Stimulated activated CD8-positive, alpha-beta memory T cell treated with anti-CD3 and anti-CD28 coated beads, Interleukin-12 subunit alpha, Interleukin-12 subunit beta, amount 100 ng/mL, for 1 hour (primary cell): ENCODE measurements around the gene BCAP31.
"Not testable (repeated sequence)": the region's sequence is repeated elsewhere in the genome, so short reads cannot be mapped to it uniquely, and the experiment has no call there.

Source experiments
- DNase-seq: peaks from one replicate; pipeline ENCODE4 v3.0.0-alpha.2; 2020; ENCODE audit warnings: low read depth

BCAP31 gene

DNA sequence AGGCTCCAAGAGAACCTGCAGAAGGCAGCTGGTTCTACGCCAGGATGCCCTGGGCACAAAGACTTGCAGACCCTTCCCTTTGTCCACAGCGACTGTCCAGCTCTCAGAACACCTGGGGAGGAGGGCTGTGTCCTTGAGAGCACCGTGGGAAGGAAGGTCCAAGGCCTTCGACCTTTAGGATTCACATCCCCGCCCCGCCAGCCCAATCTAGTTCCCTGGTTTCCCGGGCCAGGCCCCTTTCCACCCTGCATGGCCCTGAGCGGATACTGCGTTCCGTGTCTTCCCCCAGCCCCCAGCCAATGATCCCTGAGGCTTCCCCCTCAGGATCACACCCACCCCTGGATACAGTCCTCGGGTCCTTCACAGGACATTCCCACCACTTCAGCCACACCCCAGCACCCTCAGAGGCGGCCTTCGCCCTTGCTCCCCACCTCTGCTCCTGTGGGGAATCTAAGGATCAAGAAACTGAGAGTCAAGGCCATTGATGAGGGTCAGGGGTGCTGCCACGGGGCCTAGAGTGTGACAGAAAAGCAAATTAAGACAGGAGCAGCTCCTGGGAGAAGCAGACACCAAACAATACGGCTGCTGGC lies 9.6 kb upstream of the BCAP31 start:
- no peak for DNase-seq

DNA sequence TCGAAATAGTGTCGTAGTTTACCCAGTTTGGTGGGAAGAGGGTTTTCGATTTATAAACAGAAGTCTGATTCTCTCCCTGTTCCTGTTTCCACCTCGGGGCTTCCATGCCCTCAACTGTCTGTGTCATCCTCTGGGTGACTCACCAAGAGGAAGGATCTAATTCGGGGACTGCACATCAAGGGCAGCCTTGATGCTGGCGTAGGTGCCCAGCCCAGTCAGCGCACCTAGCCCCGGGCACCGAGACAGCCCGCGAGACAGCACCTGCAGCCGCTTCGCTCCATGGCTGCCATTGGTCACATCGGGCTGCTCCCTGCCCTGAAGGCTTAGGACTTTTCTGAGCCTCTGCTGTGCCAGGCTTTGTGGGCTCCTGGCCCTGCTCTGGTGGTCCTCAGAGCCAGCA lies 8.2 kb upstream of the BCAP31 start:
- no peak for DNase-seq

DNA sequence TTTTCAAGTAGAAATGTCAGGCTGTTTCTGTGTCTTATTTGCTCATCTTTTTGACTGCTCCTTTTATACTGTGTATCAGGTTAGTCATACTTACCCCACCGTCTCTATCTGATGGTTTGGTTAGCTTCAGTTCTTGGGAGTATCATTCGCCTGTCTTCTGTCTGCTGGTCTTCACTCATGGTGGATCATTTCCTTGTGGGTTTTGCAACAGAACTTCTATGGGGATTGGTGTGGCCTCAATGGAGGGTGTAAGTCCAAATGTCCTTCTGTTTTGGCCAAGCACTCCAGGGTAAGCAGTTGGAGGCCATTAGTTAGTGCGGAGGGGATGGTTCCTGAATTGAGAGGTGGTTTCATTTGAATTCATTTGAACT lies 7.6 kb upstream of the BCAP31 start:
- DNase-seq = no peak

DNA sequence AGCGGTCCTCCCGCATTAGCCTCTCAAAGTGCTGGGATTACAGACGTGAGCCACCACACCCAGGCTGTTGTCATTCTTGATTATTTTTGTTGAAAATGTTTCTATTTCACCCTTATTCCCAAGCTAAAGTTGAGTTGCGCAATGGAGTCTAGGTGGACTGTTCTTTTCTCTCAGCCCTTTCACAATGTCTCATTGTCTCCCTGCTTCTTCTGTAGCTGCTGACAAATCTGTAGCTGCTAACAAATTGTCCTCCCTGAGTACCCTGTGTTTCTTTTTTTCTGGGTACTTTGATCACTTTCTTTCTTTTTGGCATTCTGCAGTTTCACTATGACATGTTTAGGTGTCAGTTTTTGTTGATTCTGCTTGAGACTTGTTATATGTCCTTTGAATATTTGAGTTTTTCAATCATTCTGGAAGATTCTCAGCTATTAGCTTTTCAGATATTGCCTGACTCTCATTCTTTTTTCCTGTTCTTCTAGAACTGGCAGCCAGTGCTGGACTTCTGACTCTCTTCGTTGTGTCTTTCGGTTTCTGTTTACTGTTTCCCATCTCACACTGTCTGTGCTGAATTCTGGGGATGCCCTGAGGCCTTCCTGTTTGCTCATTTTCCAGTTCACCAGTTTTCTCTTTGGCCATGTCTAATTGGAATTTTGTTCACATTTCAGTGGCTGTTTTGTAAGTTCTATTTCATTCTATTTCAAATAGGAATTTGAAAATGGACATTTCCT lies 7.1 kb upstream of the BCAP31 start:
- no peak for DNase-seq

DNA sequence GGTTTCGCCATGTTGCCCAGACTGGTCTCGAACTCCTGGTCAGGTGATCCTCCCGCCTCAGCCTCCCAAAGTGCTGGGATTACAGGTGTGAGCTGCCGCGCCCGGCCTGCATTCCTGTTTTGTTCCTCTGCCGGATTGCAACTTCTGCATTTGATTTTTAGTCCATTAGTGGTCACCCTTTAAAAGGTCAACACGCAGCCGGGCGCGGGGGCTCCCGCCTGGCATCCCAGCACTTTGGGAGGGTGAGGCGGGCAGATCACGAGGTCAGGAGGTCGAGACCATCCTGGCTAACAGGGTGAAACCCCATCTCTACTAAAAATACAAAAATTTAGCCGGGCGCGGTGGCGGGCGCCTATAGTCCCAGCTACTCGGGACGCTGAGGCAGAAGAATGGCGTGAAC lies 5.9 kb upstream of the BCAP31 start:
- not testable (repeated sequence) for DNase-seq

DNA sequence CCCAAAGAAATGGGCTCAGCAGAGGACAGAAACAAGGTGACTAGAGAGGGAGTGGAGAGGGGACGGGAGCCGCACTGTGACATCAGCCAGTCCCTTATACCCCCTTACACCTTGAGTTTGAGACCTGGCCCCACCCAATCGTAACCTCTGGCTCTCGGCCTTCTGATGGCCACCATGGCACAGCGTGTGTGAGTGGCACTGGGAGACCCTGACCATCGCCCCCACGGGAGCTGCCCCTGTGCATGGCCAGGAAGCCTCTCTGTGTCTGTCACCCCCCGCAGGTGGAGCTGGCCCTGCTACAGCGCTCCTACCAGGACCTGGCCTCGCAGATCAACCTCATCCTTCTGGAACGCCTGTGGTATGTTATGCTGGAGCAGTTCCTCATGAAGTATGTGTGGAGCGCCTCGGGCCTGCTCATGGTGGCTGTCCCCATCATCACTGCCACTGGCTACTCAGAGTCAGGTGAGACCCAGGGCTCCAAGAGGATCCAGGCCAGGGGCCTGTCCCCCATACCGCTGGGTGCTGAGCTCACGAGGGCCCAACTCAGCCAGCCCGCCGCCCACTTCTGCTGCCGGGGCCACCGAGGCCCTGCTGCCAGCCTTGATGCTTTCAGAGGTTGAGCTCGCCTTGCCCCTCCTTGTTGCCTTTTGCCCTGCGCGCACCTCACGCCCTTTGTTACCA lies 4.9 kb upstream of the BCAP31 start:
- DNase-seq = no peak

DNA sequence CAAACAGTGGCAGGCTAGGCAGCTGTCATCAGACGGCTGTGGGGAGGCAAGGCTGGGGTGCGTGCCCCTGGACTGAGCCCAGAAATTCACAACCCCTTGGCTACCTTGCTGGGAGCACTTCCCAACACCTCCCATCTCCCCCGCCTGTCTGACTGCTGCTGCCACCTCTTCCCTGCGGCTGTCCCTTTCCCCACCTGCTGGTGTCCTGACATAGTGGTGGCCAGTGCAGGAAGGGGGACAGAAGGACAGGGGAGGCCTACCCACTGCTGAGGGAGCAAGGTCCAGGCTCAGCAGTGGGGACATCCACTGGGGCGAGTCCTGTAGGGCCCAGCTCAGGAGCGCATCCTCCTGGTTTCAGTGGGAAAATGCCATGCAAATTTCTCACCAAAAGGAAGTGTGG lies 3.9 kb upstream of the BCAP31 start:
- no peak for DNase-seq

DNA sequence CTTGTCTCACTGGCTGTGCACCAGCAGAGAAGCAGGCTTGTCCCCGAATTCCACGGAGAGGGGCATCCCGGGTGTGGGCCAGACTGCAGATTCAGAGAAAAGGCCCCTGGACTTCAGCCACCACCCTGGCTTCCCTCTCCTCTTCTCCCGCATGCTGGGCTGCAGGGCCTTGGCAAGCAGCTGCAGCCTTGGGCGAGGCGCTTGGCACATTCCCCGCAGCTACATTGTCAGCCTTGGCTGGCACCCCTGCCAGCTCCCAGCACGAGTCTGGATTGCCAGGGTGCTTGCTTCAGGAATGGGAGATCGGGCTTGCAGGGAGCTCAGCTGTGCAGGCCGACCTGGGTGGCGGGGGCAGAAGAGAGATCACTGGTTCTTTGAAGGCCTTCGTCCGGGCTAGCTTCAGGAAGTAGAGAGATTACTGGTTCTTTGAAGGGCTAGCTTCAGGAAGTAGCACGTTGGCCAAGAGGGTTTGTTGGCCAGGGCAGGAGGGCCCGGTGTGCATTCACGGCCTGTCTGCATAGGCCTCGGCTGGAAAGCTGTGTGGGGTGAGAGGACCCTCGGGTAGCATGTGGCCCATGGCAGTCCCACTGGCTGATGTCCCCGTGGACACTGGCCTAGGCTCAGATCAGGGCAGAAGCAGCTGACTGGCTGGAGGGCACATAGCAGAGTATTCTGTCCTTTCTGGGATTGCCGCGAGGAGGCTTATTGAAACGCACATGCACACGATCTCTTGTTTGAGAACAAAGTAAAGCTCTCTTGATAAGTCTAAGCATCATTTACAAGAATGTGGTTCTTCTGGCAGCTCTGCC lies 3.1 kb upstream of the BCAP31 start:
- no peak for DNase-seq

DNA sequence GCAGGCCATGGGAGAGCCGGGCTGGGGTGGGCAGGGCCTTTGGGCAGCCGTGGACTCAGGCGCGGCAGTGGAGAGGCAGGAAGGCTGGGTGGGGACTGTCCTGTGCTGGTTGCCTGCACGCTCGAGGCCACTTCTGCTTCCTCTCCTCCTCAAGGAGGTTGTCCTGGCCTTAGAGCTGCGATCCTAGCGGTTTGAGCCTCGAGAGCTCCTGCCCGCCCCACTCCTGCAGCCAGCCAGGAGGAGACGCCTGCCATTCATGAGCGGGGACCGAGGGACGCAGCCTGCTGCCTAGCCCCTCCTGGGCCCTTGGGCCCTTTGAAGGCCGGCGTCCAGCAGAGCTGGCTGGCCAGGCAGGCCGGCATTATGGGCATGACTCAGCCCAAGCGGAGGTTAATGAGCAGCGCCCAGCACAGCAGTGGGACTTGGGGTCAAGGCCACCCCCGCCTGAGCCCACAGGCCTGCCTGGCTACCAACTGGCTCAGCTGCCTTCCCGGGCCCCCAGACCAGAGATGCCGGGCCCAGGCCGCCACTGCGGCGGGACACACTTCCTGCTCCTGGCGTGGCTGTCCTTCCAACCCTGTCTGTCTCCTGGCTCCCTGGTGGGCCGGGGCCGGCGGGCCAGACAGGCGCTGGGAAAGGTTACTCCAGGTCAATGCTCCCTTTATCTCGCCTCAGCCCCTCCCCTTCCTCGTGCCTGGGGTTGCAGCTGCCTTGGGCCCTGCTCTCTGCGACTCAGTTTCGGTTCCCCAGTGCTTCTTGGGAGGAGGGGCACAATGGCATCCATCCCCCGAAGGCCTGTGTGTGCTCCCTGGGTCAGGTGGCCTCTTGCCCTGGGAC lies 2.3 kb upstream of the BCAP31 start:
- DNase-seq = no peak

DNA sequence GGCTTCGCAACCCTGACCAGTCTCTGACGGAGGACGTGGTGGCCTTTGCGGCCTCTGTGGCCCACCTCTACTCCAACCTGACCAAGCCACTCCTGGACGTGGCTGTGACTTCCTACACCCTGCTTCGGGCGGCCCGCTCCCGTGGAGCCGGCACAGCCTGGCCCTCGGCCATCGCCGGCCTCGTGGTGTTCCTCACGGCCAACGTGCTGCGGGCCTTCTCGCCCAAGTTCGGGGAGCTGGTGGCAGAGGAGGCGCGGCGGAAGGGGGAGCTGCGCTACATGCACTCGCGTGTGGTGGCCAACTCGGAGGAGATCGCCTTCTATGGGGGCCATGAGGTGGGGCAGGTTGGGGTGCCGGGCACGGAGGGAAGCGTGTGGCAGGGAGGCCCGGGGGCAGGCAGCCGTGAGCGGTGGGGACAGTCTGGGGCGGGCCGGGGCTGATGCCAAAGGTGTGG lies 1.7 kb upstream of the BCAP31 start:
- no peak for DNase-seq

DNA sequence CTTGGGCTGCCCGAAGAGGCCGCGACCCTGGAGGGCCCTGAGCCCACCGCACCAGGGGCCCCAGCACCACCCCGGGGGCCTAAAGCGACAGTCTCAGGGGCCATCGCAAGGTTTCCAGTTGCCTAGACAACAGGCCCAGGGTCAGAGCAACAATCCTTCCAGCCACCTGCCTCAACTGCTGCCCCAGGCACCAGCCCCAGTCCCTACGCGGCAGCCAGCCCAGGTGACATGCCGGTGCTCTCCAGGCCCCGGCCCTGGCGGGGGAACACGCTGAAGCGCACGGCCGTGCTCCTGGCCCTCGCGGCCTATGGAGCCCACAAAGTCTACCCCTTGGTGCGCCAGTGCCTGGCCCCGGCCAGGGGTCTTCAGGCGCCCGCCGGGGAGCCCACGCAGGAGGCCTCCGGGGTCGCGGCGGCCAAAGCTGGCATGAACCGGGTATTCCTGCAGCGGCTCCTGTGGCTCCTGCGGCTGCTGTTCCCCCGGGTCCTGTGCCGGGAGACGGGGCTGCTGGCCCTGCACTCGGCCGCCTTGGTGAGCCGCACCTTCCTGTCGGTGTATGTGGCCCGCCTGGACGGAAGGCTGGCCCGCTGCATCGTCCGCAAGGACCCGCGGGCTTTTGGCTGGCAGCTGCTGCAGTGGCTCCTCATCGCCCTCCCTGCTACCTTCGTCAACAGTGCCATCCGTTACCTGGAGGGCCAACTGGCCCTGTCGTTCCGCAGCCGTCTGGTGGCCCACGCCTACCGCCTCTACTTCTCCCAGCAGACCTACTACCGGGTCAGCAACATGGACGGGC lies 1.0 kb upstream of the BCAP31 start:
- DNase-seq = no peak

DNA sequence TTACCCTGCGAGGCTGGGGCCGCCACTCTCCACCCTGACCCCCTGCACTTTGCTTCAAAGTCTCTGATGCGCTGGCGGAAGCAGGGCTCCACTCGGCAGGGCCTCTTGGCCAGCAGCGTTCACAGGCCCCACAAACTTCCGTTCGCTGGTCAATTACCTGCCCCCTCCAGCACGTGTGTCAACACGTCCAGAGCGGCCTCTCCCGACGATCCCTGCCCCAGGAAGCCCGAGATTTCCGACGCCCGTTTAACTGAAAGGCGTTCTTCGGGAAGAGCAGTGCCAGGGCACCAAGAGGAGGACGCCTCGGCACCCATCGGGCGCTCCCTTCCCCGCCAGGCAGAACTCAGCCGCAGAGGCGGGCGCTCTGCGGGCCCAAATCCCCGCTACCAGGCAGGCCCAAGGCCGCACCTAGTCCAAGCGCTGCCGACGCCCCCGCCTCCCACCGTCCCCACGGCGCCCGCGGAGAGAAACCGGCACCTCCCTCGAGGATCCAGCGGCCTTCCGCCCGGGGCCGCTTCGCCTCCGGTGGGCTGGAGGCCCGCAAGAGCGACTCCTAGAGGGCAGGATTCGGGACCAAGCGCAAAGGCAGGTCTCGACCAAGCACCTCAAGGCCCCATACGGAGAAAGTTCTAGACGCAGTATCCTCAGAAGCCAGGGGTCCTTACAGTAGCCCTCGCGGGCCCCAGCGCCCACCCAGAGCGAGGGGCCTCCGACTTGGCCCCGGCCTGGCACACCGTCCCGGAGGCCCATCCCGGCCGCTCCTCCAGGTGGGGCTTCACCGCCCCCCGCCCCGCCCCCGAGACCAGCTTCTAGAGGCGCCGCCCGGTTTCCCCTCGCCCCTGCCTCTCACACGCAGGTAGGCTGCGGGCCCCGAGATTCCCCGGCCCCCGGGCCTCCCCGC lies 586 bp downstream of the BCAP31 start:
- DNase-seq = peak; percentile 15

DNA sequence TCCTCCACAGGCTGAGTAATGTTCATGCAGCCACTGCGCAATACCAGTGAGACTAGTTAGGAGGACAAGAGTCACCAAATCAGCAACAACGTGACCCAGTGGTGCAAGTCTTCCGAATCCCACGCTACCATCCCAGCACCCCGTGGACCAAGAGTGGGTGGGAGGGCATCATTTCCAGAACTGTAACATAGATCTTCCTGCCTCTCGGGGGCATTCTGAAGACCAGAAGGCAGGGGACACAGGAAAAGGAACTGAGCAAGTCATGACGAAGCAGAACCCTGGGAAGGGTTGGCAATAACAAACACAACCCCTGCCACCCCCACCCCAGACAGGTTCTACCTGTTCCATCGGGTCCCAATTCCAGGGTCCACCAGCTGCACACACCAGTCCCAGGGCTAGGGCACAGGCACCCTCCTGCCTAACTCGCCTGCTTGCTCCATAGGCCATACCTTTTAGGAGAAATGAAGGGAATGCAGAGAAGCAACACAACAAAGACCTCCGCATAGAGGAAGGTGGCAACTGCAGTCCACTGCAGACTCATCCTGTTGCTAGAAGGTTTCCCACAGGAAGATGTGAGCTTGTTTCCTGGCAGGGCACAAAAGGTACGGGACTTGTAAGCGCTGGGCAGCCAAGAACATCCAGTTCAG lies 1.4 kb downstream of the BCAP31 start:
- DNase-seq = no peak

DNA sequence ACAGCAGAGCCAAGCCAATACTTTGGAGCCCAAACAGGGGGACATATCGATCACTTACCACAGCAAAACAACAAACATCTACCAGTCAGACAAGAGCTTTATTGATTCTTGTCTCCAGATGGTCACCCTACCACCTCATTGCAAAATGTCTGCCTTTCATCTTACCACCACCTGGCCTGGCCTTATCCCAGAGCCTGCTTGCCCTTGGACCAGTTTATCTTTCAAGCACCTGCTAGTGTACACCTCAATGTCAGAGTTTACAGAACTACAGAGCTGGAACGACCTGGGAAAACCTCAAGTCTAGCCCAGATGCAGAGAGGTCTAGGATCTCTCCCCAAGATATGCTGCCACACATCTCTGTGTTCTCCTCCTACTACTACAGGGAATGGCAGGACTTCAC lies 4.5 kb downstream of the BCAP31 start:
- DNase-seq = no peak

DNA sequence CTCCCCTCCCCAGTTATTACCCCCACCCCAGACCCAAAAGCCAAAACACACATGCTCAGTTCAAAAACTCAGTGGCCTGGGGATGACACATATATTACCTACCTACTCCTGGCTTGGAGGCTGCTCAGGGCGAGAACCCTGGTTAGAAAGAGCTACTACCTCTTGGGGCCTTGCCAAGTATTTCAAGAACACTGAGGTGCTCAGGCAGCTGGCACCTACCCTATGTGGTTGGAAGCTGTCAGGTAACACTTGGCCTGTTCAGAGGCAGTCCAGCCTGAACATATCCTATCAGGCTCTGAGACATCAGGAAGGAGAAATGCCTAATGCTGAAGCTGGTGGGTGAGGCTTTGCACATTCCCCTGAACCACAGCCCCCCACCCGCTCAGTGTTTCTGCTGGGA lies 4.9 kb downstream of the BCAP31 start:
- no peak for DNase-seq

DNA sequence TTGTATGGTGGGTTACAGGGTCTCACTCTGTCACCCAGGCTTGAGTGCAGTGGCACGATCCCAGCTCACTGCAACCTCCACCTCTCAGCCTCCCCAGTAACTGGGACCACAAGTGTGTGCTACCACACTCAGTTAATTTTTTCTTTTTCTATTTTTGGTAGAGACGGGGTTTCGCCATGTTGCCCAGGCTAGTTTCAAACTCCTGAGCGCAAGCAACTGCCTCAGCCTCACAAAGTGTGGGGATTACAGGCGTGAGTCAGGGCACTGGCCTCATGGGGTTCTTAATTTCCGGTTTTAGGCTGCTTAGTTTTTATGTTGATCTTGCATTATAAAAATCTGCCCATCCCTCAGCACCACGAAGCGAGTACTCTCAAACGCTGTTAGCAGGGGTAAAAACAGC lies 6.7 kb downstream of the BCAP31 start:
- DNase-seq = no peak

DNA sequence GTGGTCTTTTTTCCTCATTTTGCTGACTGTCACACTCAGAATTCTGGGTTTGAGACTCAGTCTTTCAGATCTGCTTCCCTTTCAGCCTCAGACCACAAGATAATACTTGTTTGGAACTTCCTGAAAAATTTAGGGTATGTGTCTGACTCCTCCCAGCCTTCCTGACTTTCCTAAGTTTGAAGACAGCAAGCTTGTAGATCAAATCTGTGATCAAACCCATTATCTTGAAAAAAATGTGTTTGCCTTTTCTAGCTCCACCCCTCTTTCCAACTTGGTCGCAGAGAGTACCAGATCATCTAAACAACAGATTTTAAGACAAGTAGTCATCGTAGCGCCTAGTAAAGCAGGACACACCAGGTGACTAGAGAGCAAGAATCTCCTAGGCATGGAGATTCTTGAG lies 9.9 kb downstream of the BCAP31 start:
- DNase-seq = no peak

DNA sequence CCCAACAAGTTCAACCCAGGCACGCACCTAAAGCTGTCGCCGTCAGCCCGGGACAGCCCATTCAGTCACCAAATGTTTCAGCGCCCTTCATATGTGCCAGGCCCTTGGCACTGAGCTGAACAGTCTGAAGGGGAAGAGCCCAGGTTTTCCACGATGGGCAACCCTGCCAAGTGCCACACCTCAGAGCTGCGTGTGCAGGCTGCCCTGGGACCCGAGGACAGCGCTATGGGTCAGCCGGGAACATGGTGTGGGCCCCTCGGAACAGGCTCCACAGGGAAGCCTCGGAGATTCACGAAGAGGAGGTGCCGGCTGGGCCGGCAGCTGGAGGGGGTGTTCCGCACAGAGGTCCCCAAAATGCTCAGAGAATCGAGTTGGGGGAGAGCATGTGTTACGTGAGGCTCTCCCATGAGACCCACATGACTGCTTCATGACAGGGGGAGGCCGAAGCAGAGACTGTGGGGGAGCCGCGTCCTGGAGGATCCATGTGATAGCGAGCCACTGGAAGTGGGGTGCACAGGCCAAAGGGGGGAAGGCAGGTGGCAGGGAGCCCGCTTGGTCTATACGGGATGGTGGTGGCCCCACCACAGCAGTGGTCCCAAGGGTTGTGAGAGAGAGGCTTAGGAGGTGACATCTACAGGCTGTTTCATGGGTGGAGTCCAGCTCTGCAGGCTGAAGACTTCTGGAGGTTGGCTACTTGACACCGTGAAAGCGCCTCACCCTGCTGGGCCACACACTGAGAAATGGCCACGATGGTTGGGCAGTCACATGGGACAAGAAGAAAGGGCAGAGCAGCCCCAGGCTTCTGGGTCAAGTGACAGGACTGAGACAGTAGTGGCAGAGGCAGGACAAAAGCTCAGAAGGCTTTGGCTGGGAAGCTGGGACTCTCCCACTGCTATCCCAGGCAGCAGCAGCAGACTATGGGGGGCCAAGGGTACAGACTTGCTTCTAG lies 14.2 kb downstream of the BCAP31 start:
- DNase-seq = no peak
